ENCODE measurements around the gene ITPRIP.

- TF ChIP-seq CTCF (conservative IDR thresholded peaks at IDR 0.05 in 1 of 2, IDR thresholded peaks at IDR 0.05 in 1 of 2; ENCODE audit: extremely low read depth in 1 of 2, insufficient read depth in 1 of 2, low read depth in 1 of 2, low read length in 2 of 2) (peak; percentile 32 to 39), EZH2 (IDR thresholded peaks at IDR 0.05; ENCODE audit: borderline replicate concordance, low read length) (no peak)
Measured at GRCh38 chr10:104297697-104298660, 40.3 kb downstream of the ITPRIP start.

All from mammary epithelial cell (primary cell).